Breast epithelium (tissue), 3 donors: ENCODE results near the gene SBK1. TPM values are rescaled to one million over a fixed set of nuclear protein-coding genes. Genes with fewer than 3 reads are reported as not detected.

Experiments
- total RNA-seq, 3 donors: library from RNA; depleted of rRNA; stranded (reverse); fragments of >200 nt; gene quantifications; one replicate each; pipeline ENCODE4 v1.1.0, GENCODE V29; 2016

Gene SBK1
- total RNA-seq, 3 donors from 2014 or later = 0.16 to 1.5 (median 1.3) TPM

Other genes with a start within 250 kb of the SBK1 start
- not detected for gene GSG1L, start 228.8 kb upstream of the SBK1 start, total RNA-seq
- gene XPO6, start 80.6 kb upstream of the SBK1 start, total RNA-seq = 10 to 100 TPM; 66.4 to 84.6 (median 67.4) TPM
- 1 to 10 TPM in 2 of 3 donors, not detected in 1; 2.6 to 3.3 TPM for gene NPIPB6, start 71.0 kb downstream of the SBK1 start, total RNA-seq
- gene EIF3CL, start 111.3 kb downstream of the SBK1 start, total RNA-seq = 100 to 1,000 TPM; 143 to 191 (median 188) TPM
- not detected for gene NPIPB7, start 179.8 kb downstream of the SBK1 start, total RNA-seq
- gene CLN3, start 199.5 kb downstream of the SBK1 start, total RNA-seq = 10 to 100 TPM; 25.1 to 39.1 (median 38.7) TPM
- 1 to 10 TPM in 2 of 3 donors, under 1 TPM in 1; 0.66 to 3.1 (median 2.9) TPM for gene APOBR, start 202.1 kb downstream of the SBK1 start, total RNA-seq
- gene IL27, start 214.3 kb downstream of the SBK1 start, total RNA-seq = not detected
- 10 to 100 TPM; 34.2 to 57.0 (median 47.5) TPM for gene NUPR1, start 246.4 kb downstream of the SBK1 start, total RNA-seq